MCF 10A (cell line): Measurements from ENCODE around the gene PKD1. TPM values are rescaled to one million over a fixed set of nuclear protein-coding genes. Genes with fewer than 3 reads are reported as not detected.

Experiments
- BruUV-seq: library from RNA; stranded (reverse); fragments of 400-500 nt; replicated peaks from 2 replicates; lab custom pipeline; 2021; lab: Mats Ljungman, UMichigan
- CTCF ChIA-PET: fragments of 300-600 bp; sonication (Branson Sonifier 250); formaldehyde crosslinking; extraction: SDS; loops from one replicate; lab custom pipeline; 2021; ENCODE audit warnings: antibody characterized with exemption, inconsistent platforms; lab: Yijun Ruan, JAX
- POLR2A ChIA-PET: fragments of 300-600, 350-650 bp; sonication (Branson Sonifier 250); formaldehyde crosslinking; extraction: SDS; loops from one replicate; lab custom pipeline; 2020; ENCODE audit warnings: antibody characterized with exemption, inconsistent platforms; lab: Yijun Ruan, JAX
- DNase-seq: peaks from one replicate; pipeline ENCODE4 v3.0.0-alpha.2; 2018; ENCODE audit not compliant: unreplicated experiment
- H3K27ac Mint-ChIP-seq: one replicate; pipeline ENCODE4 v1.8.0; 2022; ENCODE audit warnings: mild to moderate bottlenecking, low read depth, mixed read lengths; ENCODE audit not compliant: unreplicated experiment
- H3K27me3 Mint-ChIP-seq: one replicate; pipeline ENCODE4 v1.8.0; 2022; ENCODE audit warnings: mixed read lengths; ENCODE audit not compliant: insufficient read depth, unreplicated experiment
- H3K36me3 Mint-ChIP-seq: one replicate; pipeline ENCODE4 v1.8.0; 2022; ENCODE audit warnings: mild to moderate bottlenecking, moderate library complexity, mixed read lengths; ENCODE audit not compliant: insufficient read depth, unreplicated experiment
- H3K4me1 Mint-ChIP-seq: one replicate; pipeline ENCODE4 v1.8.0; 2022; ENCODE audit warnings: mixed read lengths; ENCODE audit not compliant: insufficient read depth, unreplicated experiment
- H3K4me3 Mint-ChIP-seq: one replicate; pipeline ENCODE4 v1.8.0; 2022; ENCODE audit warnings: mild to moderate bottlenecking, moderate library complexity, mixed read lengths; ENCODE audit not compliant: unreplicated experiment
- H3K9me3 Mint-ChIP-seq: one replicate; pipeline ENCODE4 v1.8.0; 2022; ENCODE audit warnings: mixed read lengths; ENCODE audit not compliant: unreplicated experiment
- CTCF ChIP-seq: fragments of 200-600 bp; IDR thresholded peaks from one replicate; pipeline ENCODE4 v1.8.0; 2022; ENCODE audit warnings: antibody characterized with exemption, mild to moderate bottlenecking; ENCODE audit not compliant: unreplicated experiment
- intact Hi-C: fragments of 100-400 bp; cut with micrococcal nuclease; formaldehyde crosslinking; loops from 2 replicates; pipeline ENCODE4 v1.14.1; 2022
- total RNA-seq: library from RNA; stranded (reverse); gene quantifications from 2 replicates; pipeline ENCODE4 v1.2.3, GENCODE V29; 2022

The PKD1 gene
- total RNA-seq, 1 experiment from 2014 or later = 187 TPM

- Mint-ChIP-seq H3K4me3 (no peak overlapping the region), H3K27me3 (no peaks in the 10 kb centered on the region), H3K9me3 (no peaks in the 10 kb centered on the region), H3K4me1 (no peaks in the 10 kb centered on the region), H3K27ac (no peak overlapping the region), H3K36me3 (peaks cover 49% of the 10 kb centered on the region)
- intact Hi-C loops = no loop called here
- no TSS peak for BruUV-seq
- TF ChIP-seq CTCF = no peak
- ChIA-PET CTCF (interaction anchor here (0.6 kb wide), 1 partner anchor 170 kb away, joined by 3 read pairs; no protein-coding TSS in a partner anchor), POLR2A (interaction anchor here (0.8 to 2.1 kb wide), 2 partner anchors 10 to 19 kb away, joined by 3 to 5 read pairs; no protein-coding TSS in a partner anchor)
- DNase-seq = no peak
Observed at GRCh38 chr16:2173366-2173765, 37.7 kb upstream of the PKD1 start.

- CTCF ChIA-PET = interaction anchor here (0.6 kb wide), 2 partner anchors 26 to 169 kb away, joined by 3 read pairs; no protein-coding TSS in a partner anchor
- H3K9me3 Mint-ChIP-seq = no peaks in the 10 kb centered on the region
- POLR2A ChIA-PET = interaction anchor here (0.8 to 2.1 kb wide), 3 partner anchors 9 to 18 kb away, joined by 3 to 5 read pairs (median 3); no protein-coding TSS in a partner anchor
- no peak overlapping the region for H3K4me3 Mint-ChIP-seq
- intact Hi-C loops = no loop called here
- TF ChIP-seq CTCF = no peak
- peaks cover 54% of the 10 kb centered on the region for H3K36me3 Mint-ChIP-seq
- H3K27ac Mint-ChIP-seq = no peak overlapping the region
- H3K4me1 Mint-ChIP-seq = no peaks in the 10 kb centered on the region
- no TSS peak for BruUV-seq
- no peak for DNase-seq
- H3K27me3 Mint-ChIP-seq = no peaks in the 10 kb centered on the region
Observed at GRCh38 chr16:2172688-2173335, 37.1 kb upstream of the PKD1 start.

GRCh38 chr16:2171601-2172178, 36.0 kb upstream of the PKD1 start:
- H3K9me3 Mint-ChIP-seq = no peaks in the 10 kb centered on the region
- ChIA-PET CTCF (interaction anchor here (0.5 to 0.7 kb wide), 5 partner anchors 16 to 487 kb away, joined by 3 read pairs; no protein-coding TSS in a partner anchor), POLR2A (interaction anchor here (1.0 to 2.1 kb wide), 2 partner anchors 8 to 10 kb away, joined by 3 to 5 read pairs; no protein-coding TSS in a partner anchor)
- no peaks in the 10 kb centered on the region for H3K4me1 Mint-ChIP-seq
- no peak overlapping the region for H3K27ac Mint-ChIP-seq
- no peak for DNase-seq
- no TSS peak for BruUV-seq
- intact Hi-C loops = no loop called here
- H3K27me3 Mint-ChIP-seq = no peaks in the 10 kb centered on the region
- no peak overlapping the region for H3K4me3 Mint-ChIP-seq
- peaks cover 50% of the 10 kb centered on the region for H3K36me3 Mint-ChIP-seq
- TF ChIP-seq CTCF = no peak

- ChIA-PET POLR2A (interaction anchor here (0.7 kb wide), 1 partner anchor 349 kb away, joined by 3 read pairs; no protein-coding TSS in a partner anchor), CTCF (no interaction called here)
- H3K4me1 Mint-ChIP-seq = no peaks in the 10 kb centered on the region
- H3K27ac Mint-ChIP-seq = no peak overlapping the region
- no peaks in the 10 kb centered on the region for H3K27me3 Mint-ChIP-seq
- H3K36me3 Mint-ChIP-seq = peaks cover 50% of the 10 kb centered on the region
- intact Hi-C loops = no loop called here
- H3K4me3 Mint-ChIP-seq = no peak overlapping the region
- DNase-seq = no peak
- no TSS peak for BruUV-seq
- no peaks in the 10 kb centered on the region for H3K9me3 Mint-ChIP-seq
- no peak for TF ChIP-seq CTCF
Observed at GRCh38 chr16:2170587-2171435, 35.1 kb upstream of the PKD1 start.
